Activated T-cell treated with anti-CD3 and anti-CD28 coated beads, Interleukin-2, amount 50 U/mL, for 72 hours (primary cell): Measurements from ENCODE around the gene PANK4. TPM values are rescaled to one million over a fixed set of nuclear protein-coding genes. Genes with fewer than 3 reads are reported as not detected.
A peak's percentile ranks its signal among the peaks of the same experiment; 100 is the strongest.

Experiments
- ATAC-seq, 2 donors: fragments of 150-1000 bp; cut with Tn5 transposase; replicated peaks in 1 of 2; 2 replicates each; pipeline ENCODE4 v1.10.0; 2021; ENCODE audit warnings: moderate library complexity in 2 of 2, mild to moderate bottlenecking in 1 of 2
- DNase-seq, 2 donors: peaks; one replicate each; pipeline ENCODE4 v3.0.0; 2021 to 2022; ENCODE audit warnings: mixed read lengths in 1 of 2
- H3K27ac Mint-ChIP-seq: one replicate; pipeline ENCODE4 v1.8.0; 2022; ENCODE audit warnings: mild to moderate bottlenecking, moderate library complexity, mixed read lengths
- H3K27me3 Mint-ChIP-seq: one replicate; pipeline ENCODE4 v1.8.0; 2022; ENCODE audit warnings: low read depth, mixed read lengths
- H3K36me3 Mint-ChIP-seq, 2 donors: one replicate each; pipeline ENCODE4 v1.8.0; 2022; ENCODE audit warnings: mixed read lengths in 2 of 2, mild to moderate bottlenecking in 1 of 2; ENCODE audit not compliant: insufficient read depth in 2 of 2
- H3K4me1 Mint-ChIP-seq: one replicate; pipeline ENCODE4 v1.8.0; 2022; ENCODE audit warnings: low read depth, mixed read lengths
- H3K4me3 Mint-ChIP-seq, 2 donors: one replicate each; pipeline ENCODE4 v1.8.0; 2022; ENCODE audit warnings: mild to moderate bottlenecking in 2 of 2, mixed read lengths in 2 of 2, moderate library complexity in 2 of 2
- H3K9me3 Mint-ChIP-seq, 2 donors: one replicate each; pipeline ENCODE4 v1.8.0; 2022; ENCODE audit warnings: mixed read lengths in 2 of 2
- total RNA-seq, 2 donors: library from RNA; stranded (reverse); gene quantifications; one replicate each; pipeline ENCODE4 v1.2.3, GENCODE V29; 2022

PANK4 gene
- total RNA-seq, 2 donors from 2014 or later, result 44.6 to 49.7 TPM

GRCh38 chr1:2482588-2482987 lies 43.8 kb downstream of the PANK4 start:
- Mint-ChIP-seq H3K4me1 (no peaks in the 10 kb centered on the region), H3K4me3 (no peak overlapping the region), H3K9me3 (no peaks in the 10 kb centered on the region), H3K27me3 (no peaks in the 10 kb centered on the region), H3K27ac (no peak overlapping the region), H3K36me3 (peaks cover 0 to under 1% of the 10 kb centered on the region in 2 donors)
- ATAC-seq (peak in 1 of 2 donors; percentile 8), DNase-seq (no peak)

GRCh38 chr1:2481885-2482284 lies 44.5 kb downstream of the PANK4 start:
- ATAC-seq, result no peak
- no peaks in the 10 kb centered on the region for H3K36me3 Mint-ChIP-seq
- no peaks in the 10 kb centered on the region for H3K4me1 Mint-ChIP-seq
- H3K27me3 Mint-ChIP-seq, result no peaks in the 10 kb centered on the region
- no peak overlapping the region for H3K4me3 Mint-ChIP-seq
- DNase-seq, result no peak
- H3K9me3 Mint-ChIP-seq, result no peaks in the 10 kb centered on the region
- H3K27ac Mint-ChIP-seq, result no peak overlapping the region

- Mint-ChIP-seq H3K4me3 (no peak overlapping the region), H3K36me3 (no peaks in the 10 kb centered on the region), H3K27ac (no peak overlapping the region), H3K4me1 (no peaks in the 10 kb centered on the region), H3K9me3 (no peaks in the 10 kb centered on the region), H3K27me3 (no peaks in the 10 kb centered on the region)
- ATAC-seq (no peak), DNase-seq (no peak)
Observed at GRCh38 chr1:2480986-2481364, 45.4 kb downstream of the PANK4 start.

GRCh38 chr1:2480236-2480985 lies 46.0 kb downstream of the PANK4 start:
- ATAC-seq, result no peak
- no peaks in the 10 kb centered on the region for H3K27me3 Mint-ChIP-seq

GRCh38 chr1:2479618-2480017 lies 46.8 kb downstream of the PANK4 start:
- no peak for DNase-seq
- no peaks in the 10 kb centered on the region for H3K27me3 Mint-ChIP-seq
- no peaks in the 10 kb centered on the region for H3K36me3 Mint-ChIP-seq
- no peak overlapping the region for H3K27ac Mint-ChIP-seq
- no peaks in the 10 kb centered on the region for H3K9me3 Mint-ChIP-seq
- H3K4me1 Mint-ChIP-seq, result no peaks in the 10 kb centered on the region
- no peak for ATAC-seq
- H3K4me3 Mint-ChIP-seq, result no peak overlapping the region

More at GRCh38 chr1:2480236-2480985, 46.0 kb downstream of the PANK4 start:
- Mint-ChIP-seq H3K27ac (no peak overlapping the region), H3K9me3 (no peaks in the 10 kb centered on the region), H3K4me1 (no peaks in the 10 kb centered on the region), H3K36me3 (no peaks in the 10 kb centered on the region), H3K4me3 (no peak overlapping the region)
- DNase-seq, result no peak

- no peak for DNase-seq
- Mint-ChIP-seq H3K27ac (no peak overlapping the region), H3K4me3 (no peak overlapping the region), H3K36me3 (no peaks in the 10 kb centered on the region), H3K27me3 (no peaks in the 10 kb centered on the region), H3K9me3 (no peaks in the 10 kb centered on the region), H3K4me1 (no peaks in the 10 kb centered on the region)
- no peak for ATAC-seq
Observed at GRCh38 chr1:2479186-2479585, 47.2 kb downstream of the PANK4 start.

- Mint-ChIP-seq H3K4me3 (no peak overlapping the region), H3K9me3 (no peaks in the 10 kb centered on the region), H3K4me1 (no peaks in the 10 kb centered on the region), H3K27ac (no peak overlapping the region), H3K27me3 (no peaks in the 10 kb centered on the region), H3K36me3 (no peaks in the 10 kb centered on the region)
- no peak for DNase-seq
- ATAC-seq, result no peak
Observed at GRCh38 chr1:2477791-2478499, 48.5 kb downstream of the PANK4 start.

- H3K9me3 Mint-ChIP-seq, result no peaks in the 10 kb centered on the region
- no peaks in the 10 kb centered on the region for H3K4me1 Mint-ChIP-seq
- DNase-seq (no peak), ATAC-seq (no peak)
- H3K4me3 Mint-ChIP-seq, result no peak overlapping the region
- H3K27me3 Mint-ChIP-seq, result no peaks in the 10 kb centered on the region
- H3K27ac Mint-ChIP-seq, result no peak overlapping the region
- H3K36me3 Mint-ChIP-seq, result no peaks in the 10 kb centered on the region
Observed at GRCh38 chr1:2477309-2477708, 49.1 kb downstream of the PANK4 start.

- DNase-seq (no peak), ATAC-seq (no peak)
- Mint-ChIP-seq H3K36me3 (no peaks in the 10 kb centered on the region), H3K4me3 (no peak within 1 kb of the TSS), H3K4me1 (no peaks in the 10 kb centered on the region), H3K9me3 (no peaks in the 10 kb centered on the region), H3K27ac (no peak within 1 kb of the TSS), H3K27me3 (no peaks in the 10 kb centered on the region)
Observed at GRCh38 chr1:2476061-2476999, 50.1 kb downstream of the PANK4 start, which contains the start of gene PLCH2. TSS of gene PLCH2 (plus strand) at chr1:2476289. CDS start at chr1:2476589, 300 bp downstream.

- Mint-ChIP-seq H3K27ac (no peak overlapping the region), H3K4me3 (no peak overlapping the region), H3K36me3 (no peaks in the 10 kb centered on the region), H3K4me1 (no peaks in the 10 kb centered on the region), H3K9me3 (no peaks in the 10 kb centered on the region), H3K27me3 (no peaks in the 10 kb centered on the region)
- ATAC-seq (no peak), DNase-seq (no peak)
Observed at GRCh38 chr1:2475571-2475970, 50.8 kb downstream of the PANK4 start.

- no peaks in the 10 kb centered on the region for H3K4me1 Mint-ChIP-seq
- H3K4me3 Mint-ChIP-seq, result no peak overlapping the region
- ATAC-seq (peak in 1 of 2 donors; percentile 24), DNase-seq (no peak)
- H3K36me3 Mint-ChIP-seq, result no peaks in the 10 kb centered on the region
- H3K9me3 Mint-ChIP-seq, result no peaks in the 10 kb centered on the region
- no peak overlapping the region for H3K27ac Mint-ChIP-seq
- no peaks in the 10 kb centered on the region for H3K27me3 Mint-ChIP-seq
Observed at GRCh38 chr1:2474933-2475371, 51.4 kb downstream of the PANK4 start.

- ATAC-seq (peak in 1 of 2 donors; percentile 10), DNase-seq (no peak)
- Mint-ChIP-seq H3K4me1 (no peaks in the 10 kb centered on the region), H3K36me3 (no peaks in the 10 kb centered on the region), H3K27me3 (no peaks in the 10 kb centered on the region), H3K9me3 (no peaks in the 10 kb centered on the region), H3K4me3 (no peak overlapping the region), H3K27ac (no peak overlapping the region)
Observed at GRCh38 chr1:2474104-2474844, 52.1 kb downstream of the PANK4 start.
